LoVo (cell line): ENCODE data around the gene PHTF2.
"Not testable (repeated sequence)": the region's sequence is repeated elsewhere in the genome, so short reads cannot be mapped to it uniquely, and the experiment has no call there.

Source experiments
- DNase-seq: peaks from one replicate; pipeline ENCODE4 v3.0.0-alpha.2; 2016; ENCODE audit warnings: low spot score

PHTF2 gene

DNA sequence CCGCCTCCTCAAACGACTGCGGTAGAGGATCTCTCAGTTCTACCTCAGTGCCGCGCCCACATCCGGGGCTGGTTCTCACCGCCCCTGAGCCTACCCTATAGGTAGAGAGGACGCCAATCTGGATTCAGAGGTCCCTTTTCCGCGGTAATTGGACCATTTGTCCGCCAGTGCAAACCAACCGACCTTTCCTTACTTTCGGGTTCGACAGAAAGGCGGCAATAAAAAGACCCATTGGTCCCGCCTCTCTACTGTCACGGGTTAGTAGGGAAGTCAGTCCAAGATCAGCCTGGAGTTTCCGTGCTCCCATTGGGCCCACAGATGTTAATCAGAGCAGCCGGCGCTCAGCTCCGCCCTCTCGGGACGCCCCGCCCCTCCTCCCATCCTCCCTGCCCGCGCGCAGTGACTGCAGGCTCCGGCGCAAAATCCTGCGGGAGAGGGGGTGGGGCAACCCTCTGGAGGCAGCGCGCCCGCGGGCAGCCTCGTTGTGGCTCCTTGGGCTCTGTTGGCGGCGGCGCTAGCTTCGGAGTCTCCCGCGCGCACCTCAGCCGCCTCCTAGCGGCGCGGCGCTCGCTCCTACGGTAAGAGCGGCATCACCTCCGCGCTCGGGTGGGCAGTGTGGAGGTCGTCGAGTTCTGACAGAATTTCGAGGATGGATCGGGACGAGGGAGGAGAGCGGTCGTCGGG is at the start of gene PHTF2, which contains the start of gene TMEM60:
TSS of gene PHTF2 (plus strand) at position 380 of the 684 bp plus-strand sequence.
TSS of gene TMEM60 (minus strand) at position 41 of the 684 bp plus-strand sequence. CDS start 4,061 bp downstream, outside the sequence.
- peak; percentile 100 for DNase-seq

DNA sequence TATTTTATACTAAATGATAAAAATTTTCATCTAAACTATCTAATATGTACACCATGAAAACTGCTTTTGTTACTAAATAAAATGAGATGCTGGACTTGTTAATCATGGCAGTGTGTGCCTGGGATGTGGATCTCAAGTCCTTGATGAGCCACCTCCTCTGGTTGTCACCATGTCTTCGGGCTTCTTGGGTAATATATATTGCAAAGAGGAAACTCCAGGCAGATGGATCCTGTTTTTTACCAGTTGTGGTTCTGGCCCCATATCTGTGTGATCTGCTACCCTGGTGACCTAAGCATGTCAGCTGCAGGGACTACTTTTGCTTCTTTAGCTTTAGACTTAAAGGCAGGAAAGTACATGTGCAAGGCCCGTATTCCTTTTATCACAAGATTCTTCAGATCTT is 46.6 kb upstream of the PHTF2 start:
- no peak for DNase-seq

- no peak for DNase-seq
Measured at GRCh38 chr7:77753173-77753572, 45.4 kb upstream of the PHTF2 start.

- DNase-seq: no peak
Measured at GRCh38 chr7:77757589-77757988, 41.0 kb upstream of the PHTF2 start.

GRCh38 chr7:77759294-77759889 is 39.2 kb upstream of the PHTF2 start:
- DNase-seq: peak; percentile 79

DNA sequence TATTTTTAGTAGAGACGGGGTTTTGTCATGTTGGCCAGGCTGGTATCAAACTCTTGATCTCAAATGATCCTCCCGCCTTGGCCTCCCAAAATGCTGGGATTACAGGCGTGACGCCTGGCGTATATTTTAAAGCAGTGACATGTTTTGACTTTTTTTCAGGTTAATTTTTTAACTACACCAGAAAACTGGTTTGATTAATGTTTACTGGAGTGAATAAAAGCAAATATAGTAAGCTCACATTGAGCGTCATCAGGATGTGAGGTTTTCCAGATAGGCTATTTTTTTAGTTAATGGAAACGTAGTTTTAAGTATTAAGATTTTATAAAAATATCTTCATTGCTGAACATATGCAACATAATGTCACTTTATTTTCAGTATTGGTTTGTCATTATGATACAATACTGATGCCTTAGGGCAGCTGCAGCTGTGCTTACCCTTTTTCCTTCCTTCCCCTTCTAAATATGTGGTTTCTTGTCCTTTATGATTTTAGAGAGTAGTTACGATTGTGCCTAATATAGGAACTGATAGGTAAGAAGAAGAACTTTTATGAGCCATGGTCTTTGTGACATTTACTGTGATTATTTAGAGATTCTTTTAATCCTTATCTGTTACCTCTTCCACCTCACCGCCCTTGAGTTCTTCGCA is 37.6 kb upstream of the PHTF2 start:
- no peak for DNase-seq

DNA sequence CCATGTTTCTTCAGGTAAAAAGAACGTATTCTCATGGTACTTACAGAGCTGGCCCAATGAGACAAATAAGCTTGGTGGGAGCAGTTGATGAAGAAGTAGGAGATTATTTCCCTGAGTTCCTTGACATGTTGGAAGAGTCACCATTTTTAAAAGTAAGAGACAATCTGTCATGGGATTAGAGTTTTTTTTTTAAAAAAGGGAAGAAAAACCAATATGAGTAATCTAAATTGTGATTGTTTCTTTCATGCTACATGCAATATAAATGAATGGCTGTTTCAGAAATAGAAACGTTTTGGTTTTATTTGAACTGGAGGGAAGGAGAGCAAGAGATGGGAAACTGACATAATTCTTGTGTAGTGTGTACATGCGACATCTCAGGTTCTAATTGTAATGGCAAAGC is 33.1 kb upstream of the PHTF2 start:
- DNase-seq: no peak

- DNase-seq: peak; percentile 41
Measured at GRCh38 chr7:77765906-77766800, 32.4 kb upstream of the PHTF2 start.

DNA sequence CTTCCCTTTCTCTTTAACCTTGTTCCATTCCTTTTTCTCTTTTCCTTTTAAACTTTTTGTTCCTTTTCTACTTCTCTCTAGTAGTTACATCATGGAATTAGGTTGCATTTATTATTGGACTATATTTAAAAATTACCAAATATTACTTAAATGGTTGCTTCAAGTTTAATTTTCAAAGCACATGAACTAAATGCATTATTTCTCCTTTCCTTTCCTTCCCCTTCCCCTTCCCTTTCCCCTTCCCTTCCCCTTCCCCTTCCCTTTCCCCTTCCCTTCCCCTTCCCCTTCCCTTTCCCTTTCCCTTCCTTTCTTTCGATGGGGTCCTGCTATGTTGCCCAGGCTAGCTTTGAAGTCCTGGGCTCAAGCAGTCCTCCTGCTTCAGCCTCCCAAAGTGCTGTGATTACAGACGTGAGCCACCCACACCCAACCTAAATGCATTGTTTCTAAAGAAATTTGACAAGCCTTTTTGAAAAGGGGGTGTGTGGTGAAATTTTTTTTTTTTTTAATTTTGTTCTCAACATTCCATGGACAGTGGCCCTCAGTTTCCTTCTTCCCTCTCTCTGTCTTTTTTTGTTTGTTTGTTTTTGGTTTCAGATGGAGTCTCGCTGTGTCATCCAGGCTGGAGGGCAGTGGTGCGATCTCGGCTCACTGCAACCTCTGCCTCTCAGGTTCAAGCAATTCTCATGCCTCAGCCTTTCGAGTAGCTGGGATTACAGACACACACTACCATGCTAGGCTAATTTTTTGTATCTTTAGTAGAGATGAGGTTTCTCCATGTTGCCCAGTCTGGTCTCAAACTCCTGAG is 31.6 kb upstream of the PHTF2 start:
- no peak for DNase-seq

- DNase-seq: no peak
Measured at GRCh38 chr7:77770316-77770715, 28.3 kb upstream of the PHTF2 start.

GRCh38 chr7:77771901-77772300 is 26.7 kb upstream of the PHTF2 start:
- no peak for DNase-seq

DNA sequence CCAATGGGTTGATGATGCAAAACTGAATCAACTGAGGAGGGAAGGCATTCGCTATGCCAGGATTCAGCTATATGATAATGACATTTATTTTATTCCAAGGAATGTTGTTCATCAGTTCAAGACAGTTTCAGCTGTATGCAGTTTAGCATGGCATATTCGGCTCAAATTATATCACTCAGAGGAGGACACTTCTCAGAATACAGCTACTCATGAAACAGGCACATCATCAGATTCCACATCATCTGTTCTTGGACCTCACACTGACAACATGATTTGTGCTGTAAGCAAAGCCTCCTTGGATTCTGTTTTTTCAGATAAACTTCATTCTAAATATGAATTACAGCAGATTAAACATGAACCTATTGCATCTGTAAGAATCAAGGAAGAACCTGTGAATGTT is 20.0 kb upstream of the PHTF2 start:
- DNase-seq: no peak

- no peak for DNase-seq
Measured at GRCh38 chr7:77782383-77782782, 16.2 kb upstream of the PHTF2 start.

DNA sequence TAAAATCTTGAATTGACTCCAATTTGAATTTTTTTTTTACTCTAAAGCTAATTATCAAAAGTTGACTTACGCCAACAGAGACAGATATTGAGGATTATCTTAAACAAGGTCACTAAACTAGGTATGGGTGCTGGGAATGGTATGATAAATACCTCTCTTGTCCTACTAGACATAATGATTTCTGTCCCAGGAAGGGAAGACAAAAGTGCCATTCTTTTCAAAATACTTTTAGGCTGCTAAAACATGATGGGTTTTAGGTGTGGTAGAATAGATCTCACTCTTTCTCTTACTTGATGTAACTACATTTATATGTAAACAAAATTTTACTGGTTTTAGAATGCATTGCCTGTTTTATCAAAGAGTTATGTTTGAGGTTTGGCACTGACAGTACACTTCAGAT is 15.5 kb upstream of the PHTF2 start:
- DNase-seq: no peak

GRCh38 chr7:77783545-77783944 is 15.0 kb upstream of the PHTF2 start:
- DNase-seq: no peak

- DNase-seq: not testable (repeated sequence)
Measured at GRCh38 chr7:77784426-77784825, 14.1 kb upstream of the PHTF2 start.

DNA sequence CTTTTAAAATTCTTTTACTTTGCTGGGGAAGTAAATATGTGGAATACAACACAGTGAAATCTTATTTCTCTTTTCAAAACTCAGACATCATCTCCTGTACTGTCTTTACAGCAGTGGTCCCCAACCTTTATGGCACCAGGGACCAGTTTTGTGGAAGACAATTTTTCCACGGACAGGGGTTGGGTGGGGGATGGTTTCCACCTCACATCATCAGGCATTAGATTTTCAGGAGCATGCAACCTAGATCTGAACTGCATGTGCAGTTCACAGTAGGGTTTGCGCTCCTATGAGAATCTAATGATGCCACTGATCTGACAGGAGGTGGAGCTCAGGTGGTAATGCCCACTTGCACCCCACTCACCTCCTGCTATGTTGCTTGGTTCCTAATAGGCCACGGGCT is 12.6 kb upstream of the PHTF2 start:
- DNase-seq: no peak

- no peak for DNase-seq
Measured at GRCh38 chr7:77786741-77787140, 11.8 kb upstream of the PHTF2 start.

DNA sequence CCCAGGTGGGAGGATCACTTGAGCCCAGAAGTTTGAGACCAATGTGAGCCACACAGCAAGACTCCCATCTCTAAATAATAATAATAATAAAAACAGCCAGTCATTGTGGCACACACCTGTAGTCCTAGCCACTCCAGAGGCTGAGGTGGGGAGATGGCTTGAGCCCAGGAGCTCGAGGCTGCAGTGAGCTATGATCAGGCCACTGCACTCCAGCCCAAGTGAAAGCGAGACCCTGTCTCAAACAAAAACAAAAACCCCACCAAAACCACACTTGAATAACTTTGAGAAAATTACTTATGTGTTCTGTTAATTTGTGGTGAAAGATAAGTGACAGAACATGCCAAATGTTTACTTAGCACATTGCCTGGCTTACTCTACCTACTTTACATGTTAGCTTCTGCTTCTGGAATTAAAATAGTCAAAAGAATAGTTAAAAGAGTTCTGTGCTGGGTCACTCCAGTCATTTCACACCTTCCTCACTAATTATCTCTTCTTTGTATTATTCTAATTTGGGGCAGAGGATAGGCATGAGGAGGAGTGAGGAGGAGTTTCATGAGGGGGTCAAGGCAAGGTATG is 10.2 kb upstream of the PHTF2 start:
- no peak for DNase-seq

GRCh38 chr7:77791336-77791735 is 7.2 kb upstream of the PHTF2 start:
- DNase-seq: no peak

DNA sequence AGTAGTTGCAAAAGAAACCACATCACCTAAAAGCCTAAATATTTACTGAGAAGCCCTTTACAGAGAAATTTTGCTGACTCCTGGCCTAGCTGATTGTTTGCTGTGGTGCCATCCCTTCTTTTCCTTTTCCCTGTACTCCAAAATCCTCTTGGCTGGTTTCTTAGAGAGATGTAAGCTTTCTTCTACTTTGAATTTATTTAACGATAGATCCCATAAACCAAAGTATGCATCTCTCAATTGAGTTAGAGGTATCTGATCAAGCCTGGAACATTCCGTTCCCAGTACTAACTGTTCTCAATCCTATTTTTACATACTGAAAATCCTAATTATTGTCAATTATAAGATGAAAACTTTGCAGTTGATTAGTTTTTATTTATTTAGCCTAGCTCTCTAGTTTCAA is 6.6 kb upstream of the PHTF2 start:
- no peak for DNase-seq
